GM12865 (cell line): ENCODE data around the gene SELENOO.
A peak's percentile ranks its signal among the peaks of the same experiment; 100 is the strongest.

ENCODE experiments used
- DNase-seq: peaks from one replicate; pipeline ENCODE4 v3.0.0; 2010; ENCODE audit warnings: low read depth
- H3K4me3 ChIP-seq: 2 replicates; pipeline ENCODE4 v1.5.1; 2011; ENCODE audit warnings: mild to moderate bottlenecking, low read depth, low read length, control low read depth
- CTCF ChIP-seq: IDR thresholded peaks from 2 replicates; pipeline ENCODE4 v1.5.1; 2011; ENCODE audit warnings: low read length, control low read depth, low read depth, inconsistent platforms; ENCODE audit not compliant: insufficient read depth; ENCODE audit errors: missing control alignments

Gene SELENOO

GRCh38 chr22:50169181-50169759 lies 31.5 kb upstream of the SELENOO start:
- TF ChIP-seq CTCF = no peak
- no peak overlapping the region for H3K4me3 ChIP-seq
- no peak for DNase-seq

DNA sequence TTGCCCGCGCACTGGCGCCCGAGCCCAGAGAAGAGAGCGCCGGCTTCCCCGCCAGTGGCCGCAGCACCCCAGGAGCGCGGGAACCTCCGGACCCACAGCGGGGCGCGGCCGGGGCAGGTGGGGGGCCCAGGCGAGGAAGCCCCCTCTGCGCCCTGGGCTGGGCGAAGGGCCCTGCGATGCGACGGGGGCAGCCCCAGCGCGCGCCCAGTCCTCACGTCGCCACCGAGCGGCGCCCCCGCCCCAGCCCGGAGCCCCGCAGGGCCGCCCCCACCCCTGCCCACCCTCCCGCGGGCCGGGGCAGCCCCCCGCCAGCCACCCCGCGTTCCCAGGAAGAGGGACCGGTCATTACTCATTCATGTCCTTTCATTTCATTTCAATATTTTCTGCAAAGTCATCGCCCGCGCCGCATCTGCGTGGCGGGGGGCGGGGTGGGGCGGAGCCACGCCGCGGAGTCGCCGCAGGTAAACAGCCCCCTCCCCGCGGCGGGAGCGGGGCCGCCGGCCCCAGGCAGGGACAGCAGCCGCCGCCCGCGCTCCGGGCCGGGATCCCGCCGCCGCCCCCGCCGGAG lies 31.0 kb upstream of the SELENOO start:
- TF ChIP-seq CTCF = no peak
- peak; percentile 59 for DNase-seq
- peak overlapping the region; percentile 32; the same call in 1 of the 2 replicates for H3K4me3 ChIP-seq

DNA sequence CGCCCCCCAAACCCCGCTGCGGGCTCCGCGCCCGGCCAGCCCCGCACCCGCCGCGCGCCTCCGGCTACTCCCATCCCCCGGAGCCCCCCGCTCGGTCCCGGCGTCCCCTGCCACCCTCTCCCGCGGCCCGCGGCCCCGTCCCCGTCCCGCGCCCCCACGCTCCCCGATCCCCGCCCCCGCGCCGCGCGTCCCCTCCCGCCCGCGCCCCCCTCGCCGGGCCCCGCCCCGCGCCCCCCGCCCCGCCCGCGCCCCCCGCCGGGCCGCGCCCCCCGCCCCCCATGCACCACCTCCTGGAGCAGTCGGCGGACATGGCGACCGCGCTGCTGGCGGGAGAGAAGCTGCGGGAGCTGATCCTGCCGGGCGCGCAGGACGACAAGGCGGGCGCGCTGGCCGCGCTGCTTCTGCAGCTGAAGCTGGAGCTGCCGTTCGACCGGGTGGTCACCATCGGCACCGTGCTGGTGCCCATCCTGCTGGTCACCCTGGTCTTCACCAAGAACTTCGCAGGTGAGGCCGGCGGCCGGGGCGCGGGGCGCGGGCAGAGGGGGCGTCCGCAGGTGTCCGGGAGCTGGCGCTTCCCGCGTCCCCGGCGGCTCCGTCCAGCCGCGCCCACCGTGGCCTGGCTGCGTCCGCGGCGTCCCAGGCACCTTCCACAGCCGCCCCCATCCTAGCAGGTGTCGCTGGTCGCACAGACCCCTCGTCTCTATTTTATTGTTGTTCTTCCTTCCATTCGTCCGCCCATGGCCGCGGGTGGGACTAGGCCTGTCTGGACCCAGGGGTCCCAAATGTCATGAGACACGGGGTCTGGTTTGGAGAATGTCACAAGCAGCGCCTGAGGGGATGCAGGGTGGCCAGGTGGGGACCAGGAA lies 30.1 kb upstream of the SELENOO start, which contains the start of gene PANX2:
TSS of gene PANX2 (plus strand) at position 279 of the 866 bp plus-strand sequence. CDS start at position 279, 0 bp downstream.
- no peak for TF ChIP-seq CTCF
- peak within 1 kb of the TSS; percentile 32; the same call in 1 of the 2 replicates for H3K4me3 ChIP-seq
- no peak for DNase-seq

DNA sequence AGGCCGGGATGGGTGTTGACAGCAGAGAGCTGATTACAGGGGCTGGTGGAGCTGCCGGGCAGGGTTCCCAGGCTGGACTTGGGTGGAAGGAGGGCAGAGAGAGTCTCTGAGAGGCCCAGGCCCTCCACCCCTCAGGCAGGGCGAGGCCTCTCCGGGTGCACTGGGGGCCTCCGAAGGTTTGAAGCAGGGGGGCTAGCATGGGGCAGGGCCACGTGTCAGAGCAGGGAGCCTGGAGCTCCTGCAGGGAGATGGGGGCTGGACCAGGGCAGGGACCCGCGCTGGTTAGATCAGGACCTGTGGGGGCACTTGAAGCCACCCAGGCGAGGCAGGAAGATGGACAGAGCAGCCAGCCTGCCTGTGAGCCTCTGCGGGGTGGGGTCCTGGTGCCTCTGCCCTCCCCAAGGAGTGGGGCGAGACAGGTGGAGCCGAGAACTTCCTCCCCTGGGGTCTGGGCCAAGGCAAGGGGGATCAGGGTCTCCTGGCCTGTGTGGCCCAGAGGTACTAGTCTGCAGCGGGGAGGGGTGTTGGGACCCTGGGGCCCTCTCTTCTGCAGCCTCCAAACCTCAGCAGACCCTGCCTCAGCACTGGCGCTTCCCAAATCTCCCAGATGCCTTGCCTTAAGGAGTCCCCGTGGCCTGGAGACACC lies 29.4 kb upstream of the SELENOO start:
- DNase-seq = no peak
- TF ChIP-seq CTCF = no peak
- H3K4me3 ChIP-seq = no peak overlapping the region

GRCh38 chr22:50171965-50172421 lies 28.8 kb upstream of the SELENOO start:
- no peak overlapping the region for H3K4me3 ChIP-seq
- no peak for TF ChIP-seq CTCF
- no peak for DNase-seq

DNA sequence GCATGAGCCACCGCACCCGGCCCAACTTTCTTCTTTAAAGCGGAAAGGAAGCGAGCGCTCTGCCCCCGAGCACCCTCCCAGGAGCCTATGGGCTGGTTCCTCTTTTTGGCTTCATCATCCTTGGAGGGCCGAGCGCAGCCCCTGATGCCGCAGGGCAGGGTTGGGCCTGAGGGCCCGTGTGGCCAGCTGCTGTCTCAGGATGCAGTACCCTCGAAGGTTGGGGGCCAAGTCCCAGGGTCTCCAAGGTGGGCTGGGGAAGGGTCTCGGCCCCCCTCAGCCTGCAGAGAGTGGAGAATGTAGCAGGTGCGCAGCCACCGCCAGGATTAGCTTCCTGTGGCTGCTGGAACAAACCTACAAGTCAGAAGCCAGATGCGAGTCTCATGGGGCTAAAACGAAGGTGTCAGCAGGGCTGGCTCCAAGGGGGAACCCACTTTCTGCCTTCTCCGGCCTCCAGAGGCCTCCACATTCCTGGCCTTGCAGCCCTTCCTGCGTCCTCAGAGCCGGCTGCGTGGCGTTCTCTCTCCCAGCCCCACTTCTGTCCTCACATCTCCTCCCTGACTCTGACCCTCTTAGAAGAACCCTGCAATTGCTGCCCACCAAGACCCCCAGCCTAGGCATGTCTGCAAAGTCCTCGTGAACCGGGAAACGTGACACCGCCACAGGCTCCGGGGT lies 27.4 kb upstream of the SELENOO start:
- DNase-seq = peak; percentile 41
- no peak for TF ChIP-seq CTCF
- no peak overlapping the region for H3K4me3 ChIP-seq
